Activated naive CD4-positive, alpha-beta T cell treated with anti-CD3 and anti-CD28 coated beads, Interleukin-2, amount 50 U/mL, for 72 hours (primary cell): ENCODE results near the gene AKT1. TPM values are rescaled to one million over a fixed set of nuclear protein-coding genes. Genes with fewer than 3 reads are reported as not detected.

Source experiments
- ATAC-seq, 2 donors: fragments of 150-1000 bp; cut with Tn5 transposase; 2 replicates each; pipeline ENCODE4 v1.10.0; 2021; ENCODE audit warnings: mild to moderate bottlenecking in 2 of 2, moderate library complexity in 2 of 2
- DNase-seq, 2 donors: peaks; one replicate each; pipeline ENCODE4 v3.0.0; 2021 to 2022; ENCODE audit warnings: low spot score in 2 of 2
- H3K27ac Mint-ChIP-seq, 2 donors: one replicate each; pipeline ENCODE4 v1.8.0; 2022; ENCODE audit warnings: mild to moderate bottlenecking in 2 of 2, mixed read lengths in 2 of 2
- H3K36me3 Mint-ChIP-seq, 2 donors: one replicate each; pipeline ENCODE4 v1.8.0; 2022; ENCODE audit warnings: mixed read lengths in 2 of 2
- H3K9me3 Mint-ChIP-seq, 2 donors: one replicate each; pipeline ENCODE4 v1.8.0; 2022; ENCODE audit warnings: mixed read lengths in 2 of 2
- total RNA-seq, 2 donors: library from RNA; stranded (reverse); gene quantifications; one replicate each; pipeline ENCODE4 v1.2.3, GENCODE V29; 2022

Gene AKT1
- total RNA-seq, 2 donors from 2014 or later, result 111 to 113 TPM

GRCh38 chr14:104783484-104784217 lies 11.9 kb downstream of the AKT1 start:
- H3K36me3 Mint-ChIP-seq, result no peaks in the 10 kb centered on the region
- no peak for ATAC-seq

DNA sequence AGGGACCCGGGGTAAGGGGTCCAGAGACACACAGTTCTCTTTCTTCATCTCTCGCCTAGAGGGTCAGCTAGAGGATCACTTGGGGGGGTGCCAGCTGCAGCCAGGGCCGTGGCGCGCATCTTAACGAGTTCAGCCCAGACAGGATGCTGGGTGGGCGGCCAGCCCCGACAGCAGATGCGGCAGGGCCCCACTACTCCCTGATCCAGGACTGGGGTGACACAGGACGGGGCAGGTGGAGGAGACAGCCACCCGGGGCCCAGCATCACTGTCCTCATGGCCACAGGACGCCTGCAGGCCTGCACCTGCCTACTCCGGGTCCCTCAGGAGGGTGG lies 12.8 kb downstream of the AKT1 start:
- H3K27ac Mint-ChIP-seq, result peak overlapping the region in 1 of 2 donors; percentile 11
- no peaks in the 10 kb centered on the region for H3K9me3 Mint-ChIP-seq
- ATAC-seq (no peak), DNase-seq (no peak)
- H3K36me3 Mint-ChIP-seq, result no peaks in the 10 kb centered on the region

More at GRCh38 chr14:104783484-104784217, 11.9 kb downstream of the AKT1 start:
- no peak for DNase-seq
- Mint-ChIP-seq H3K27ac (no peak overlapping the region), H3K9me3 (no peaks in the 10 kb centered on the region)

- no peaks in the 10 kb centered on the region for H3K36me3 Mint-ChIP-seq
- H3K27ac Mint-ChIP-seq, result peak overlapping the region in 1 of 2 donors; percentile 11
- ATAC-seq, result no peak
- no peaks in the 10 kb centered on the region for H3K9me3 Mint-ChIP-seq
- DNase-seq, result no peak
Observed at GRCh38 chr14:104782086-104782807, 13.3 kb downstream of the AKT1 start.

DNA sequence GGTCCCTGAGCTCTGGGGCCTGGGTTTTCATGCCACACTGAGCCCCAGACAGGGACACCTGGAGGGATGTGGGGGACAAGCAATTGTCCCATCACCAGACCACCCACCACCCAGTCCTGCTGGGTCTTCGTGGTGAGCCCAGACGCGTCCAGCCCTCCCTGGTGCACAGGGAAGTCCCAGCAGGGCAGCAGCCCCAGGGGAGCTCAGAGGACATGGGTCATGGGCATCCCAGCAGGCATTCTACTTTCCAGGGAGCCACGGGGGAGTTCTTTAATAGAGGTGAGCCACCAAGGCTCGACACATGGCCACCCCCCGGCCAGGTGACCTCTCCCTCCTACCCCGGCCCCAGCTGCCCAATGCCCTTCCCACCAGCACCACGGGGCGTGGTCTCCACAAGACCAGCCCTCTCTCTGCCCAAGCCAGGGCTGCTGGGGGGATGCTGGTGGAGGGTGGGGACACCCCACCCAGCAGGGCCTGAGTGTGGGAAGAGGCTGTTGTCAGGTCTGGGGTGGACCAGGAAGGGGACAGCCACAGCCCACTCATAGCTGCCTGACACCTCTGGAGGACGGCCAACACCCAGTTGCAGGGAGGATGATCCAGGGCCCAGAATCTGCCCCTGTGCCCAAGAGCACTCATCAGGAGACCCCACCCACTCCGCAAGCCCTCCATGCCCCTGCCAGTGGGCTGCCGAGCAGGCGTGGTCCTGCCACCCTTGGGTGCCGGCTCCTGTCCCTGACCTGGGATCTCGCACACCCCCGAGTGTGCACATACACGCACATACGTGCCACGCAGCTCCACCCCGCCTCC lies 14.1 kb downstream of the AKT1 start:
- ATAC-seq, result no peak
- Mint-ChIP-seq H3K27ac (no peak overlapping the region), H3K9me3 (no peaks in the 10 kb centered on the region), H3K36me3 (peaks cover 0 to 1% of the 10 kb centered on the region in 2 donors)
- DNase-seq, result no peak

DNA sequence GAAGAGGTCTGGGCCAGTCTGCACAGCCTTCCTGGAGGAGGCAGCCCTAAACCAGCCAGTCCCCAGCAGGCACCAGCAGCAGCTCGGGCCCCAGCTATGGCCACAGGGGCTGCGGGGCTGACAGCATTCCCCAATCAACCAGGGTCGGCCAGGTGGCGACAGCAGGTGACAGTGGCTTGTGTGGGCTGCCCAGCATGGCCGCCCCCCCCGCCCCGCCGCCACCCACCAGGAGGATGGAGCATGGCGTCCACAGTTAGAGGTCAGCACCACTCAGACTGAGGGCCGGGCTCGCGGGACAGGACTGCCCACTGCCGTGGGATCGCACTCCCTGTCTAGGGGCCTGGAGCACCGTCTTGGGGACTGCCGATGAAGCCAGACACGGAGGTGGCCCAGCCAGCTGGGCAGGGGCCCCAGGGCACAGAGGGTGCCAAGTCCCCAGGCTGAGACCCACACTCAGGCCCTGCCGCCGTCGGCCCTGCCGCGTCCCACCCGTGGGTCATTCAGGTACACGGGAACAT lies 15.0 kb downstream of the AKT1 start:
- ATAC-seq (no peak), DNase-seq (no peak)
- Mint-ChIP-seq H3K9me3 (no peaks in the 10 kb centered on the region), H3K27ac (no peak overlapping the region), H3K36me3 (peaks cover 0 to 7% of the 10 kb centered on the region in 2 donors)

- no peak for DNase-seq
- H3K27ac Mint-ChIP-seq, result no peak overlapping the region
- no peak for ATAC-seq
- H3K9me3 Mint-ChIP-seq, result no peaks in the 10 kb centered on the region
- H3K36me3 Mint-ChIP-seq, result peaks cover 0 to 7% of the 10 kb centered on the region in 2 donors
Observed at GRCh38 chr14:104779776-104780512, 15.6 kb downstream of the AKT1 start.

DNA sequence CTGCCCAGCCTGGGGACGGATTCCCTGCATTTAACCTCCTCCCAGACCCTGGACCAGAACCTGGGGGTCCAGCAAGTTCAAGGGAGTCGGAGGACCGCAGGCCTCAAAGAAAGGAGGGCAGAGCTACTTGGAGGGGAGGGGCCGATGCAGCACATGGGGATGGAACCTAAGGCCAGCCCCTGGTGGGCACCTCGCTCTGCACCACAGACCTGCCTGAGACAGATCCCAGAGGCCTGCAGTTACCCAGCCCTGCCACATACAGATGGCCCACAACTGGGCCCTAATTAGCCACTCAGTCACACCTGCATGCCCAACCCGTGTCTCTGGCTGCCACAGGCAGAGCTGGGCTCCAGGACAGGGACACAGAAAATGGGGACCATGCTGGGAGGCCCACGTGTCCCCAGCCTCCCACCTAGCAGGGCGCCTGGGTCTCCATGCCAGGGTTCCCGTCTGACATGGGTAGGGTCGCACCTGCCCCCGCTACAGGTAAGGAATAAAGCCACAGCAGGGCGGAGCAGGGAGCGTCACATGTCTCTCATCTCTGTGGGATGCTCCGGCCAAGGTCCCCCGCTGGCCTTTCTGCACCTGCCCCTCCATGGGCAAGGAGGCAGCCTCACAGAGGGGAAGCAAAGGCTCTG lies 16.7 kb downstream of the AKT1 start:
- no peak overlapping the region for H3K27ac Mint-ChIP-seq
- DNase-seq, result no peak
- H3K9me3 Mint-ChIP-seq, result no peaks in the 10 kb centered on the region
- no peak for ATAC-seq
- H3K36me3 Mint-ChIP-seq, result peaks cover 0 to 7% of the 10 kb centered on the region in 2 donors

DNA sequence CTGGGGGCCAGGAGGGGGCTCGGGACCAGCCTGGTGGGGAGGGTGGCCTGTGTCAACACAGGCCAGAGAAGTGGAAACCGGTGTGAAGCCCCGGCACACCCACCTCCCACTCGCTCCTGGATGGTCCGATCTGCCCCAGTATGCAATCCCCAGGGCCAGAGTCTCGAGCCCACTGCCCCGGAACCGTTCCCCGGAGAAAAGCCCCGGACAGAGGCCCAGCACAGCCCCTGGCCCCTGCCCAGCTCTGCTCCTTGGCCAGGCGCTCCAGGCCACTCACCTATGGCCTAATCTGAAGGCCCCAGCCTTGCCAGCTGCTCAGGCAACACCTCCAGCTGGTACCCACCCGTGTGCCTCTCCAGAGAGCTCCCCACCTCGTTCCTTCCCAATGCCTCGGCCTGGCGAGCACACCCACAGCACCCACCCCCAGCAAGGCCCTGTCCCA lies 17.7 kb downstream of the AKT1 start:
- ATAC-seq (no peak), DNase-seq (no peak)
- Mint-ChIP-seq H3K36me3 (peaks cover 0 to 7% of the 10 kb centered on the region in 2 donors), H3K9me3 (no peaks in the 10 kb centered on the region), H3K27ac (no peak overlapping the region)

DNA sequence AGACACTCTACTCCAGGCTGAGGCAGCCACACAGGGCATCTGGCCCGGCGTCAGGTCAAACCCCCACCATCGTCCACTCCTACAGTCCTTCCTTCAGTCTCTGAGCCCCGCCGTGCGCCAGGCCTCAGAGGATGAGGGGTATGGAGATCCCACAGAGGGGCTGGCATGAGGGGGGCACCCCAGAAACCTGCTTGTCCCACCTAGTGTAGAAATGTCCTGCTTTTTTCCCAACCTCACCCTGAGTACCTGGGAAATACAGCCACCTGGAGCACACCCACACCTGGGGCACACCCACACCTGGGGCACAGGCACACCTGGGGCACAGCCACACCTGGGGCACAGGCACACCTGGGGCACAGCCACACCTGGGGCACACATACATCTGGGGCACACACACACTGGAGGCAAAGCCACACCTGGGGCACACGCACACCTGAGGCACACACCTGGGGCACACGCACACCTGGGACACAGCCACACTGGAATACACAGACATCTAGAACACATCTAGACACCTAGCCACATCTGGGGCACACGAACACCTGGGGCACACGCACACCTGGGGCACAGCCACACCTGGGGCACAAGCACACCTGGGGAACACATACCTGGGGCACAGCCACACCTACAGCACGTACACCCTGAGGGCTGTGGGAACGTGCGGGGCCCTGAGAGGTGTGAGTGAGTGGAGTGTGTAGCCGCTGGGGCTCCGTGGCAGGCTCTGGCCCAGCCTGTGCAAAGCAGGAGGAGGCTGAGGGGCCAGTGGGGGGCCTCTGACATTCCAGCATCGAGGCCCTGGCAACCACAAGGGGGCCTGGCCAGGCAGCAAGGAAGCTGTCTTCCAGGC lies 18.4 kb downstream of the AKT1 start:
- no peaks in the 10 kb centered on the region for H3K9me3 Mint-ChIP-seq
- no peak for ATAC-seq
- H3K36me3 Mint-ChIP-seq, result peaks cover 5 to 7% of the 10 kb centered on the region in 2 donors
- DNase-seq, result no peak
- H3K27ac Mint-ChIP-seq, result peak overlapping the region in 1 of 2 donors; percentile 66

- Mint-ChIP-seq H3K27ac (peak overlapping the region in 1 of 2 donors; percentile 66), H3K9me3 (no peaks in the 10 kb centered on the region), H3K36me3 (peaks cover 12 to 14% of the 10 kb centered on the region in 2 donors)
- no peak for ATAC-seq
- no peak for DNase-seq
Observed at GRCh38 chr14:104776481-104776880, 19.1 kb downstream of the AKT1 start.

DNA sequence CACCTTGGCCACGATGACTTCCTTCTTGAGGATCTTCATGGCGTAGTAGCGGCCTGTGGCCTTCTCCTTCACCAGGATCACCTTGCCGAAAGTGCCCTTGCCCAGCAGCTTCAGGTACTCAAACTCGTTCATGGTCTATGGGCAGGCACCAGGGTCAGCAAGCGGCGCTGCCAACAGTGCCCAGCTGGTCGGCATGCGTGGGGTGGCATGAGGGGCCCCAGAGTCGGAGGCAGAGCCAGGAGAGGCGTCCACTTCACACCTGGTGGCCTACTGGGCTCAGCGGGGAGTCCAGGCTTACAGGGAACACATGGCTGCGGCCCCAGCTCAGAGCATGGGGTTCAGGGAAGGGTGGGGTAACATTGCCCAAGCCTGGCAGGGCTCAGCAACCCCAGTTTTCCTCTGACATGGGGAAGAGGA lies 20.5 kb downstream of the AKT1 start:
- peaks cover 0 to 4% of the 10 kb centered on the region in 2 donors for H3K9me3 Mint-ChIP-seq
- peaks cover 18 to 23% of the 10 kb centered on the region in 2 donors for H3K36me3 Mint-ChIP-seq
- ATAC-seq, result no peak
- H3K27ac Mint-ChIP-seq, result no peak overlapping the region
- no peak for DNase-seq

GRCh38 chr14:104774453-104775072 lies 21.0 kb downstream of the AKT1 start:
- no peak for DNase-seq
- Mint-ChIP-seq H3K27ac (no peak overlapping the region), H3K9me3 (peaks cover 0 to 4% of the 10 kb centered on the region in 2 donors), H3K36me3 (peaks cover 18 to 23% of the 10 kb centered on the region in 2 donors)
- ATAC-seq, result no peak

DNA sequence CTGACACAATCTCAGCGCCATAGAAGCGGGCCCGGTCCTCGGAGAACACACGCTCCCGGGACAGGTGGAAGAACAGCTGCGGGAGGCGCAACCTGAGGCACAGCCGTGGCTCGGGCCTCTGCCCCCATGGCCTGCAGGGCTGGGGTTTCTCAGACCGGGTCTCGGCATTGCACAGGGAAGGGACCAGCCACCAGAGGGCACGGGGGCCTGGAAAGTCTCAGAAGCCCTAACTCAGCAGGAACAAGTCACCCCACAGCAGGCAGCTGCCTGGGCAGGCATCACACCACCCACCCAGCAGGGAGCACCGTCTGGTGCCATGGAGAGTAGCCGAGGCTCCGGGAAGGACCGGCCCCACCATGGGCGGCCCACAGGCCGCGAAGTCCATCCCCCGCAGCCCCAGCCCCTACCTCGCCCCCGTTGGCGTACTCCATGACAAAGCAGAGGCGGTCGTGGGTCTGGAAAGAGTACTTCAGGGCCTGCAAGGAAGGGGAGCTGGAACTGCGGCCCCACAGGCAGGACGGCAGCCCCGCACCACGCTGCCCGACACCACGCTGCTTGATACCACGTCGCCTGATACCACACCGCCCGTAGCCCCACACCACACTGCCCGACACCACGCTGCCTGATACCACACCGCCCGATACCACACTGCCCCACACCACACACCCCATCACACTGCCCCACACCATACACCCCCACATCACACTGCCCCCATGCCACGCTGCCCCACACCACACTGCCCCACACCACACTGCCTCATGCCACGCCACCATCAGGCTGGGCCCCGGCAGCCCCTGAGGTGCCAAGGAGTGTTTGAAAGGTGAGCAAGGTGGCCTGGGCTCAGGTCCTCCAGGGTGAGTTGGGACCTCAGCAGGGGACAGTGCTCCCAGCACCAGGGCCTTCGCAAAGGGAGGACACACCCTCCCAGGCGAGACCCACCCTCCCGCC lies 21.8 kb downstream of the AKT1 start:
- Mint-ChIP-seq H3K27ac (peak overlapping the region in 1 of 2 donors; percentile 68), H3K36me3 (peaks cover 18 to 23% of the 10 kb centered on the region in 2 donors), H3K9me3 (peaks cover 0 to 4% of the 10 kb centered on the region in 2 donors)
- ATAC-seq (no peak), DNase-seq (no peak)
